ENCODE data around the gene CPN1.
A peak's percentile ranks its signal among the peaks of the same experiment; 100 is the strongest.
"Not testable (repeated sequence)": the region's sequence is repeated elsewhere in the genome, so short reads cannot be mapped to it uniquely, and the experiment has no call there.

CPN1 gene

DNA sequence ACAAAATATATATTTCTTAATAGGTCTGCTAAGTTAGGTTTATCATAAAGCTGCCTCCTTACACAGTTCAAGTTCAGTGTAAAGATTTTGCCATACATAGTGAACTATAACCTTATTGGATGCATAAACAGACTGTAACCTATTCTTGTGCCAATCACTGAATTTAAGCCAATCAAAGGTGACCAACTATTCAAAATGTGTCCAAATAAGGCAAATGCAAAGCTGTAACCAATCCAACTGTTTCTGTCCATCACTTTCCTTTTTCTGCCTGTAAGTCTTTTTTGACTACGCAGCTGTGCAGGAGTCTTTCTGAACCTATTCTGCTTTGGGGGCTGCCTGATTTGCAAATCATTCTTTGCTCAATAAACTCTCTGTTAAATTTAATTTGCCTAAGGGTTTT lies 60.3 kb downstream of the CPN1 start:
- DNase-seq: no peak

DNA sequence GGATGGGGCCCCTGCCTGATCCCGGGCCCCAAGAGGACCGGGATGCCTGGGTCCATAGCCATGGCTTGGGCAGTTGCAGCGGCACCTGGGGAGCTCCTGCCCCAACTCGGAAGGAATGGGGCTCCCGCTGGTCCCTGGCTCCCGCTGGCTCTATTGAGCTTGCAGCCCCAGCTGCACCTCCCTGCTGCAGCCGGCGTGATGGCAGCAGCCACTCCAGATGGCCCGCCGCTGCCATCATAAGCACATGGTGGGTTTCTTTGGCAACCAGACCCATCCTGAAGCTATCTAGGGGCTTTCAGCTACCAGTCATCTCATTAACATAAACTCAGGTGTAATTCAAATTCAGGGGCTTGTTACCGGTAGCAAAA lies 60.8 kb downstream of the CPN1 start:
- DNase-seq: no peak

DNA sequence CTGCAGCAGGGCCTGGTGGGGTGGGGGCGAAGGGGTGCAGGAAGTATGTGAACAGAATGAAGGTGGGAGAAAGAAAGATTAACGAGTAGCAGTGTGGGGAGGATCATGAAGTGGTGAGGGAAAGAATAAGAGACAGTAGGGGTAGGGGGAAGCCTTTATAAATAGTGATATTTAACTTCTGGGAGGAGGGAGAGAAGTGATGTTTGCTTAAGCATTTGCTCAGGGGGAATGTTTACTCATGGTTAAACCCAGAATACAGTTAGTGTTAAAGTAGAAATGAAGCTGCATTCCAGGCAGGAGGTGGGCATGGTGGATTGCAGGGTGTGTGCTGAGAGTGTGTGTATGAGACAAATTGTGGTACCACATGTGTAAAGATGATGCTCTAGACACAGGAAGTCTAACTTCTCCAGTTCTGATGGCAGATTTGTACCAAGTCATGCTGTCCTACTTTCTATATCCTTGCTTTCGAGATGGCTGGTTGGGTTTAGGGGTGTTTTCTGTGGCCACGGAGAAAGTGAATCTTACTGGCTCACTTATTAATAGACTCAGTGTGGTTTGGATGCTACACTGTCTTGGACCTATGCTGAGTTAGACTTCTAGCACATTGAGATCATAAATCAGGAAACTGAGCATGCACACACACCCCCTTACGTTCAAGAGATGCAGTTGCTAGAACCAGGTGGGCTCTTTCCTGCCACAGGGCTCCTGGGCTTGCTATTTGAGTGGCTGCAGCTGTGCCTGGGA lies 61.4 kb downstream of the CPN1 start:
- no peak for DNase-seq

DNA sequence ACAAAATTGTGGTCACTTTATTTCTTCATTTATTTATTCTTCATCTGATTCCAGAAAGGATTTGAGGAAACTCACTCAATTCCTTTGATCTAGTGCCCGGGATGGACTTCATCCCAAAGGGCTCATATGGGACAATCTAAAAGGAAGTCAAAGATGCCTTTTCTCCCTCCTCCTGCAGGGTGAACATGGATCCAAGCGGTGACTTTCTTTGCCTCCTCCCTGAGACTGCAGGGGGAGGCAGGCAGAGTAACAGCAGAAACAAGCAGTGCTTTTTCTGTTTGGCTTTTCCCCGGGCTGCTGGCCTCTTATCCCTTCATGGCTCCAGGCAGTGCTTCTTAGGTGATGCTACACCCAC lies 61.9 kb downstream of the CPN1 start:
- no peak for DNase-seq

DNA sequence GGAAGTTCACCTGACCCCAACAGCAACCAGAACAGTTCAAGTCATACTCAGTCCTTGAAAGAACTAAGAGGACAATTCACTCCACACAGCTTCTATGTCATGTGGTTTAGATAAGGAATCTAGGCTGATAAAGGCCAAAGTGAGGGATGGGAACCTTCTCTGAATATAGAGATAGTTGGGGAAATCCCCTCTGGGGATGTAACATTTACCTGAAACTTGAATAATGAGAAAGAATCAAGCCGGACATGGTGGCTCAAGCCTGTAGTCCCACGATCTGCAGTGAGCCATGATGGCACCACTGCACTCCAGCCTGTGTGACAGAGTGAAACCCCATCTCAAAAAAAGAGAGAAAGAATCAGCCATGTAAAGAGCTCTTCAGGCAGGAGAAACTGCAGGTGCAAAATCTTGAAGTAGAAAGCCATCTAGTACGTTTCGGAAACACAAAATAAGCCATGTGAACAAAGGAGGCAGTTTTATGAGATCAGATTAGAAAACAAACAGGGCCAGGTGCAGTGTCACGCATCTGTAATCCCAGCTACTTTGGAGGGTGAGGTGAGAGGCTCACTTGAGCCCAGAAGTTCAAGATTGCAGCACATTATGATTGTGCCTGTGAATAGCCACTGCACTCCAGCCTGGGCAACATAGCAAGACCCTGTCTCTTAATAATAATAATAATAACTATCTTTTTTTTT lies 67.5 kb downstream of the CPN1 start:
- no peak for DNase-seq

DNA sequence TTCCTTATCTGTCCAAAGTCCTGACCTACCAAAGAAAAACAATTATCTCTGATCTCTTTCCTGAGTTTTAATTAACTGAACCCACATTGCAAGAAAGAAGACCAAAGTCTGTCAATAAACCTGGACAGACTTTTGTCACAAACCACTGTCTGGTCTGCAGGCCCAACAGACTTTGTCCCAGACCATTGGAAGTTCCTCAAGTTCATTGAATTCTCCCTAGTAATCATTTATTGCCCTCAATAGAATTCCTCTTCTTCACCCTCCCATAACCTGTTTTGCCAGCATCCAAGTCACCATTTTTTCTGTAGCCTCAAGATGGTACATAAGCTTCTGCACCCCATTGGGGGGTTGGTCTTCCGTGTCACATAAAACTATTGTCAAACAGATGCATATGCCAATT lies 68.0 kb downstream of the CPN1 start:
- no peak for DNase-seq

DNA sequence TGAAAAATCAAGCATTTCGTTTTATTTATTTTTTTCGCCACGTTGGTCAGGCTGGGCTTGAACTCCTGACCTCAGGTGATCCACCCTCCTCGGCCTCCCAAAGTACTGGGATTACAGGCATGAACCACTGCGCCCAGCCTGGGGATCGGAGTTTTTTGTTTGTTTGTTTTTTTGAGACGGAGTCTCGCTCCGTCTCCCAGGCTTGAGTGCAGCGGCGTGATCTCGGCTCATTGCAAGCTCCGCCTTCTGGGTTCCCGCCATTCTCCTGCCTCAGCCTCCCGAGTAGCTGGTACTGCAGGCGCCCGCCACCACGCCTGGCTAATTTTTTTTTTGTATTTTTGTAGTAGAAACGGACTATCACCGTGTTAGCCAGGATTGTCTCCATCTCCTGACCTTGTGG lies 69.8 kb downstream of the CPN1 start:
- DNase-seq: not testable (repeated sequence)

DNA sequence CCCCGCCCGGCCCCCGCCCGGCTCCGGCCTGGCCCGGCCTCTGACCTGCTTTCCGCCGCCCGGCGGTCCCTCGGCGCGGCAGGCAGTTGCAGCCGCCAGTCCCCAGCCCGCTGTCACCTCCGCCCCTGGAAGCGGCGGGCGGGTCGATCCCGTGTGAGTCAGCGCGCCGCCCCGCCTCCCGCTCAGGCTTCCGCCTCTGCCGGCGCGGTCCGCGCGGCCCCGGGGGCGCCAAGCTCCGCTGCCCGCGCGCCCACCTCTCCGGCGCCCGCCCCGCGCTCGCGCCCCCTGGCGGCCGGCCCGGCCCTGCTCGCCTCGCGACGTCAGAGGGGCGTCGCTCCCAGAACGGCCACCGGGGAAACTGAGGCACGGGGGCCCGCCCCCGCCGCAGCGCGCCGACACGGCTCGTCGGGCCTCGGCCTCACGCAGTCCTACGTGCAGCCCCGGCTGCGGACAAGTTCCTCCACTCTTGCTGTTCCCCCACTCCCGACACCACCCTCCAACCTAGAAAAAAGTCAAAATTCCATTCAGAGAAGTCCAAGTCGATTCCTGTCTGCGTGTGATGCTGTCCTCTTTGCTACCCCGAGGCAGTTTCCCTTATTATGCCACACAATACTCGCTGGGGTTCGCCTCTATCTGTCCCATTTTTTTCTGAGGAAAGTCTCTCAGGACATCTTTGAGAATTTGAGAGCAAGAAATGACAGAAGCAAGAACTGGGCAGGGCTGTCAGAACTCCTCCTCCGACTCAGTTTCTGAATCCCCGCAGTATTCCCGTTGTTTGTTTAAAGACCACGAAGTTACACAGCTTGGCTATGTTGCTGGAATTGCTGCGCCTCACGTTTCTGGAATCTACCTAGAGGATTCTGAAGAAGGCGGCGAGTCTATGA lies 71.6 kb downstream of the CPN1 start, which contains the start of gene DNMBP:
DNMBP (minus strand) TSS at position 155 of the 884 bp plus-strand sequence. CDS start 37,823 bp downstream, outside the sequence.
- peak; percentile 90 for DNase-seq

DNA sequence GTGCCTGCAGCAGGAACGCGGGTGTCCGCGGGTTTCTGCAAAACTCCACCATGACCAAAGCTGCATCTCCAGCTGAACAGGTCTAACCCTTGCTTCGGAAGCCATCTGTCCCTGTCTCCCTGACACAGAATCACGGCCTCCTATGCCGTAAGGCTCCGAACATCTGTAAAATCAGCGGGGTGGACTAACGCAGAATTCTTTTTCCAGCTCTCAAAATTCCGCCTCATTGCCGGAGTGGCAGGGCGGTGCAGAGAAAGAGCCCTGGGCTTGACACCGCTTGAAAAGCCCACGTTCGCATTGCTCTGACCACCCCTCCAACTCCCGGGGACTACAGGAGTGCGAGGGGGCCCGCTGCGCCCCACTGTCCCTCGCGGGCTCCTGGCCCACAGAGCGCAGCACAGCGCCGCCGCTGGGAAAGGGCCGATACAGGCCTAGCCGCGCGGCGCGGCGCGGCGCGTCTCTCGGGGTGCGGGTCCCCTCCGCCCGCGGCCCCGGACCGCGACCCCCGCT lies 72.3 kb downstream of the CPN1 start:
- DNase-seq: peak; percentile 61

DNA sequence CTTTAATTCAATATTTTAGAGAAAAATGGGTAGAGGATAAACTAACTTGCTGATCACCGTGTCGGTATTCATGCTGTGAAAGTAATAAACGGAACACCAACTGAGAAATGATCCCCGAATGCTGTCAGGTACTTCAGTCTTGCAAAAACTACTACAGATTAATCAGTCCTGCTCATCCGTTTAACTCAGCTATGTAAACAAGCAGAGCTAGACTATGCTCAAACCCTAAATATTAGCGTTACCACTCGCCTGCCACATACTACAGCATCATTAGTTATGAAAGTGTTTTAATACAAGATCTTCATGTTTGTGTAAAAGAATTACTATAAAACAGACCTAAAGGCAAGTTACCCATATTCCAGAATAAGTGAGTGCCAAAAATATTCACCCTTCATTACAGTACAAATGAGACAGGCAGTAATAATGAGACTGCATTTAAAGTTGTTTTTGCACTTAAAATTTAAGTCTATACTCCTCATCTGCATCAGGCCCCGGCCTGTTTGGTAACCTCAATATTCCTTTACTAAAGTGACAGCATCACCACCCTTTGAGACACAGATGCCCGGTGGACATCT lies 72.9 kb downstream of the CPN1 start:
- peak; percentile 43 for DNase-seq

DNA sequence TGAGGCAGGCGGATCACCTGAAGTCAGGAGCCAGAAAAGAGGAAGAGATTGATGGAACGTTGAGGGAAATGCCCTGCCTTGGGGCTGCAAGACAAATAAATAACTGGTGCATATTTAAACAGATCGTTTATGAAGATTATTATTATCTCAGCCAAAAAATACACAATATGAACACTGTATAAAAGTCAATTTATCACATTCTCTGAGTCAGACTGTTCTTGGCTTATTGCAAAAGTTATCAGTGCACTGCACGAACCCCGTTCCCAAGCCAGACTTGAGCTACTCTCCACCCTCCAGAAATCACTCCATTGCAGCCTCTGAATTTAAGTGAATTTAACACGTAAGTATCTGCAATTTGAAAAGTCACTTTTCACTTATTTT lies 73.5 kb downstream of the CPN1 start:
- DNase-seq: peak; percentile 61

DNA sequence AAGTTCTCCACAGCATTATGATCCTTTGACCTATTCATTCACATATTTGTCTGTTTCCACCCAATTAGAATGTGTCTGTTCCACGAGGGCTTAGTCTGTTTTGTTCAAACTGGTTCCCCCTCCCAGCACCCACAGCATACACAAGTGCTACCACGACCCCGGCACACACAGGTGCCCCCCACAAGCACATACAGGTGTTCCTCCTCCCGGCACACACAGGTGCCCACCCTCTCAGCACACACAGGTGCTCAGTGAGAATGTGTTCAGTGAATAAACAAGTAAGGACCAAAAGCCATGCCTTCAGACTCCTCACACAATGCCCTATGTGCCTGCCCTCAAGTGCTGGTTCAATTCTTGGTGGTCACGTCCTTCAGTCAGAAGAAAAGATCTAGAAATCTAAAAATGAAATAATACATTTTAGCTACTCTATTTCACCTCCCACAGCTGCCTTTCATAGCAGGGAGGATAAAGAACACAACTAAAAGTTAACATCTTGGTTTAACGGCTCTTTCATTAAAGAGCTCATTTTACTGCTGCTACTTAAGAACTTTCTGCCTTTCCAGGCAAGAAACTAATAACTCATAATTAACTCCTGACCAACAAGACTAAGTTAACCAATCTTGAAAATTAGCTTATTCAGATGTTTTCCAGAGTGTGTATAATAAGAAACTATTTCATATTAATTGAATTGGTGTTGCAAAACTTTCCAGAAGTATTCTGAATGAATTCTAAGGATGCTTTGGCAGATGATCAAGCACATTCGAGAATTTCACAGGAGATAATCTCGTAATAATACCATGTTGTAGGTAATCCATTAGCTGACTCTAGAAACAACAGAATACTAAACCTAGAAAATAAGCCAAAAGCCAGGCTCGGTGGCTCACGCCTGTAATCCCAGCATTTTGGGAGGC lies 74.2 kb downstream of the CPN1 start:
- no peak for DNase-seq

DNA sequence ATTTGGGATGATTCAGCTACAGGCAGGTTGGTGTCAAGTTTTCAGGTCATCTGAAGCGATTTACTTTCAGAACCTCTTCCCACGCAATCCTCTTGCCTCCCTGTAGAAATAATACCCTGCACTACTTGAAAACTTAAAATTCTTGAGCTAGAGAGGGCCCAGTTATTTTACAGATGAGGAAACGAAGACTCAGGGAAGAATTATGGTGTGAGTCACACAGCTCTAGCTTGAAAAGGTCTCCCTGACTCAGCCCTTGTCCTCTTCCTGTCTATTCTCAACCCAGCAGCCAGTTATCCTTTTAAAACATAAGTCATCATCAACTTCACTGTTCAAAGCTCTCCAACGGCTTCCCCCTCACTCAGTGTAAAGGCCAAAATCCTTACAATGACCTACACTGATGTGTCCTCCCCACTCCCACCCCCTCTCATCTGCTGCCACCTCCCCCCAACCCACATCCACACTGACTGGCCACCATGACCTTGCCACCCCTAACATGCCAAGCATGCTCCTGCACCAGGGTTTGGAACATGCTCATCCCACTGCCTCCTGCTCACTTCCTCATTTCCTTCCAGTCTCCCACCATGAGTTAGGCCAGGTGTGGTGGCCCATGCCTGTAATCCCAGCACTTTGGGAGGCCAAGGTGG lies 75.3 kb downstream of the CPN1 start:
- DNase-seq: peak; percentile 99

DNA sequence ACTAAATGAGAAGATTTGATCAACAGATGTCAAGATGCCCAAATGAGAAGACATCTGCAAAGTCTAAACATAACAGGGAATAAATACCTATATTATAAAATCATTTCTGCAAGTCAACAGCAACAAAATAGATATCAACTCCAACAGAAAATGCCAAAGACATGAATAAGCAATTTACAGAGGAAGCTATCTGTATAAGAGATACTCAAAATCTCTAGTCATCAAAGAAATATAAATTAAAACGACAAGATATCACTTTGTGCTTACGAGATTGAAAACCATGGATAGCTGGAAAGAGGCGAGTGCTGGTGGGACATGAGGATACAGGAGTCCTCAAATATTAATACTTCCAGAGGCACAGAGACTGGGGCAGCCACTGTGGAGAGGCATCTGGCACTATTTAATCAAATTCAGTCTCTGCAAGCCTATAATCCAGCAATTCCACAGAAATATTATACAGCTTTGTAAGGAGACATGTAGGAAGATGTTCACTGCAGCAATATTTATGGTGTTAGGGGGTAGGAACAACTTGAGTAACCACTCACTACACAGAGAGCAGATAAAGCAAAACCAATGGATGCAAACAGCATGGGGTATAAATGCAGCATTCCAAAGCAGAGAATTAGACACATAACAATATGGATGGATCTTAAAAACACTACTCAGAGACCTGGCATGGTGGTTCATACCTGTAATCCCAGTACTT lies 76.7 kb downstream of the CPN1 start:
- DNase-seq: no peak

DNA sequence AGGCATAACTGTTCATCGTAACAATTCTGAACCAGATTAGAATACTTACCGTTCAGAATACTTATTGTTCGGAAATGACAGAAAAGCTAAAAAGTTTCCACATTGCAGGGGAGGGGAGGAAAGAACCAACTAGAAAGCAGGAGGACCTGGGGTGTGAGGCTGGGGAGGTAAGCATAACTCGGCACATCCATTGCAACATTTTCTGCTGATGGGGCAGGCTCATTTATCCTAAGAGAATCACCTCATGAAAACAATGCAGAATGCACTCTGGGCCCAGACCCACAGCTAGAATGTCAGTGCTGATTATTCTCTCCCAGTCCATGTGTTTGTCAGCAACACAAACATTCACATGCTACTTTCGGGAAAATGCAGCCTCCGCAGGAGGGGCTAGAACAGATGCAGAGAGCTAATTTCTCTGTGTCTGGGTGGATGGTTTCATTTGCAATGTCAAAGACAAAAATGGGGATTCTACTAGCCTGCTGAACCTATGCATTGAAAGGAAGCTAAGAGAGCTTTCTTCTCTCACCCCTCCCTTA lies 81.5 kb downstream of the CPN1 start:
- no peak for DNase-seq

DNA sequence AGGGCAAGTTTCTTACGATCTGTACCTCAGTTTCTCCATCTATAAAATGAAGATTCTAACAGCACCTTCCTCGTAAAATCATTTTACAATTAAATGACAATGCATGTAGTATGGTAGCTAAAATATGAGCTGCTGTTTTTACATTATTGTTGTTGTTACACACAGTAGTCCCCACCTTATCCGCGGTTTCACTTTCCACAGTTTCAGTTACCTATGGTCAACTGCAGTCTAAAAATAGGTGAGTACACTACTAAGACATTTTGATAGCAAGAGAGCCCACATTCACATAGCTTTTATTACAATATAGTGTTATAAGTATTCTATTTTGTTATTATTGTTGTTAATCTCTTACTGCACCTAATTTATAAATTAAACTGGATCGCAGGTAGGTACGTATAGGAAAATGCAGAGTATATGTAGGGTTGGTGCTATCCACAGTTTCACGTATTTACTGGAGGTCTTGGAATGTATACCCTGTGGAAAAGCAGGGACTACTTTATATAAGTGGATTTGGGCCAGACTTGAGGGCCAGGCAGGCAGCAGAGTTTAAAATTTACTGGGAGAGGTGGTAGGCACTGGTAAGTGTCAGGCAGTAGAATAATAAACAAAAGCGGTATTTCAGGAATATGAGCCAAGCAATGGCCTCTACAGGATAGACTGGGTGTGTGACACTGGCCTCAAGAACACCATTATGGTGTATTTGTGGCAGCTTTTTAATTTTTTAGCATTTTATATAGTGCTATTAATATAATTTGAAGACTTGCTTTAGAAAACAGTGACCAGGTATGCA lies 82.2 kb downstream of the CPN1 start:
- no peak for DNase-seq

DNA sequence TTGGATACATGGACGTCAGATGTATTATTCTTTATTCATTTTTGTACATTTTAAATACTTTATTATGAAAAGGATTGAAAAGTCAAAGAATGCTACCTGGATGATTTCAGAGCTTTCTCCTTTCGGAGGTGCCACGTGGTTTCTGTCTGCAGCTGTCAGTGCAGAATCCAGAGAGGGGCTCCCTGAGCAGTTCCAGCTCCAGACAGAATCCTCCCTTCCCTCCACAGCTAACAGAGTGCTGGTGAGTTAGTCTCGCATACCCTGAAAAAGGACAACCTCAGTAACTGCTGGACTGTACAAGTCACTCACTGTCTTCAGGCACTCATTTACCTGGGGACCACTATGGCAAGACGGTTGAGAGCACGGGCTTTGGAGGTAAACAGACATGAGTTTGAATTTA lies 82.8 kb downstream of the CPN1 start:
- DNase-seq: no peak

DNA sequence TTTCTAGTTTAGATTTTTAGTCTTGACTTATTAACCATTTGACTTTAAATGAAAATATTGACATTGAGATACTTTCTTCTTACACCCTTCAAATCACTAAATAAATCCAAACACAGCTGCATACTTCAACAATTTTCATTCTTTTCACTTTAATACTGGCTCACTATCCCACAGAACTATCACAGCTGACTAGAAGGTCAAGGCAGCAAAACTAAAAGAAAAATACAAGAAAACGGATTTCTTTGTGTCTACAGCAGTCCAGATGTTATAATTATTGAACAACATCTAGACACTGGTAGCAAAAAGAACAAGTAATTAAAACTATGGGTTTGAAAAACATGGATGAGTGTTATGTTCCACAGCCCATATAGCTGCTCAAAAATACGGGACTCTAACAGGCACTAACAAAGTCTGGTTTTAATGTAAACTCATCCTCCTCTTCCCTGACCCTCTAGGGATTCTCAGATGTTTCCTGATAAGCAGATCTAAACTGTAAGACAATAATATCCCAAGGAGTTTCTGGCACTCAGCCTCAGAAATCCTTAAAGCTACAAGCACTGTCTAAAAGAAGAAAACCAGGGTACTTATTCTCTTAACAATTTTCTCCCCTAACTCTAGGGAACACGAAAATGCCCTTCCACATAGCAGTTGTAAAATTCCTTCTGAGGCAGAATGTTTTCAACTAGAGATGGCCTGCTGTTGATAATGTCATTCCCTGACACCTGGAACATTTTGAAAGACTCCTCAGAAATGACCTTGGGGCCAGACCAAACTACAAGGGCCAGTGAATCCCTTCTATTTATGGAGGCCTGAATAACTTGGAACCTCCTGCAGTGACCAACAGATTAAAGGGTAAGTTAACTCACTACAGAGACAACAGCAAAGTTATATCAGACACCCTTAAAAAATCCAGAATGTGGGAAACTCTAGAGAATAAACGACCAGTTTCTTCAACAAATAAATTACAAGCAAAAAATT lies 84.7 kb downstream of the CPN1 start:
- no peak for DNase-seq

Measured in HCEC 1CT (cell line).